ENCODE measurements around the gene FBN2. TPM values are rescaled to one million over a fixed set of nuclear protein-coding genes. Genes with fewer than 3 reads are reported as not detected.

Gene FBN2
- total and polyA plus RNA-seq, 7 donors: 0.23 to 2.0 (median 0.51) TPM; not detected in 1

DNA sequence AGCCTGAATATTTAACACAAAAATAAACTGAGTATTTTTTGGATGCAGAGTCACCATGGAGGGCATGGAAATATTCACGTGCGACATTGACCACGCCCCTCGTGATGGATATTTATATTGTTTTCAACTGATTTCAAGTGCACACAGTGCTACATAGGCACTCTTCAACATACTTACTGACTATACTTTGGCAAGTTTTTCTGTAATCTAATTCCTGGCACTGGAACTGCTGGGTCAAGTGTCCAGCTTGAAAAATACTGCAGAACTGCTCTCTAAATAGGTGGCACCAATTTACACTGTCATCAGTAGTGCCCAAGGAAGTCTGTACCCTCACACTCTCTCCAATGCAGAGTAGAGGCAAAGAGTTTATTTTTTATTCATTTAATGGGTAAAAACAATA, 65.1 kb downstream of the FBN2 start:
- Histone ChIP-seq H3K9me3 (no peaks in the 10 kb centered on the region), H3K36me3 (no peaks in the 10 kb centered on the region), H3K4me1 (no peaks in the 10 kb centered on the region), H3K27ac (no peak overlapping the region), H3K4me3 (no peak overlapping the region), H3K27me3 (no peaks in the 10 kb centered on the region)
- intact Hi-C loops (cut with DNase I): no loop called here
- no peak for DNase-seq
- TF ChIP-seq POLR2AphosphoS5 (IDR thresholded peaks at IDR 0.05) (no peak), EP300 (IDR thresholded peaks at IDR 0.05) (no peak), POLR2A (IDR thresholded peaks at IDR 0.05) (no peak)
- TF ChIP-seq, protein P1, sequence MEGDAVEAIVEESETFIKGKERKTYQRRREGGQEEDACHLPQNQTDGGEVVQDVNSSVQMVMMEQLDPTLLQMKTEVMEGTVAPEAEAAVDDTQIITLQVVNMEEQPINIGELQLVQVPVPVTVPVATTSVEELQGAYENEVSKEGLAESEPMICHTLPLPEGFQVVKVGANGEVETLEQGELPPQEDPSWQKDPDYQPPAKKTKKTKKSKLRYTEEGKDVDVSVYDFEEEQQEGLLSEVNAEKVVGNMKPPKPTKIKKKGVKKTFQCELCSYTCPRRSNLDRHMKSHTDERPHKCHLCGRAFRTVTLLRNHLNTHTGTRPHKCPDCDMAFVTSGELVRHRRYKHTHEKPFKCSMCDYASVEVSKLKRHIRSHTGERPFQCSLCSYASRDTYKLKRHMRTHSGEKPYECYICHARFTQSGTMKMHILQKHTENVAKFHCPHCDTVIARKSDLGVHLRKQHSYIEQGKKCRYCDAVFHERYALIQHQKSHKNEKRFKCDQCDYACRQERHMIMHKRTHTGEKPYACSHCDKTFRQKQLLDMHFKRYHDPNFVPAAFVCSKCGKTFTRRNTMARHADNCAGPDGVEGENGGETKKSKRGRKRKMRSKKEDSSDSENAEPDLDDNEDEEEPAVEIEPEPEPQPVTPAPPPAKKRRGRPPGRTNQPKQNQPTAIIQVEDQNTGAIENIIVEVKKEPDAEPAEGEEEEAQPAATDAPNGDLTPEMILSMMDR (IDR thresholded peaks at IDR 0.05): no peak
- 81 to 82% methylated on average over 4 of the region's 4 CpGs for WGBS, 2 donors

DNA sequence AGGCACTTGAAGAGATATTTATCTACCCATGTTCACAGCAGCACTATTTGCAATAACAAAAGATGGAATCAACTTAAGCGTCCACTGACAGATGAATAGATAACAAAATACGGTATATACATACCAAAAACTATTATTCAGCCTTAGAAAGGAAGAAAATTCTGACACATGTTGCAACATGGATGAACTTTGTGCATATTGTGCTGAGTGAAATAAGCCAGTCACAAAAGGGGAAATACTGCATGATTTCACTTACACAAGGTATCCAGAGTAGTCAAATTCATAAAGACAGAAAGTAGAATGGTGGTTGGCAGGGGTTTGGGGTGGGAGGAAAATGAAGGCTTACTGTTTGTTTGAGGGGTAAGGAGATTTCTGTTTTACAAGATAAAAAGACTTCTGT, 66.0 kb downstream of the FBN2 start:
- intact Hi-C loops (cut with DNase I): no loop called here
- TF ChIP-seq POLR2A (IDR thresholded peaks at IDR 0.05) (no peak), EP300 (IDR thresholded peaks at IDR 0.05) (no peak), POLR2AphosphoS5 (IDR thresholded peaks at IDR 0.05) (no peak)
- TF ChIP-seq, protein P1 (IDR thresholded peaks at IDR 0.05): no peak
- H3K4me1 ChIP-seq: no peaks in the 10 kb centered on the region
- no peaks in the 10 kb centered on the region for H3K9me3 ChIP-seq
- no peak for DNase-seq
- 82 to 92% methylated on average over 2 of the region's 2 CpGs for WGBS, 2 donors
- no peaks in the 10 kb centered on the region for H3K27me3 ChIP-seq
- no peaks in the 10 kb centered on the region for H3K36me3 ChIP-seq
- no peak overlapping the region for H3K4me3 ChIP-seq
- H3K27ac ChIP-seq: no peak overlapping the region

DNA sequence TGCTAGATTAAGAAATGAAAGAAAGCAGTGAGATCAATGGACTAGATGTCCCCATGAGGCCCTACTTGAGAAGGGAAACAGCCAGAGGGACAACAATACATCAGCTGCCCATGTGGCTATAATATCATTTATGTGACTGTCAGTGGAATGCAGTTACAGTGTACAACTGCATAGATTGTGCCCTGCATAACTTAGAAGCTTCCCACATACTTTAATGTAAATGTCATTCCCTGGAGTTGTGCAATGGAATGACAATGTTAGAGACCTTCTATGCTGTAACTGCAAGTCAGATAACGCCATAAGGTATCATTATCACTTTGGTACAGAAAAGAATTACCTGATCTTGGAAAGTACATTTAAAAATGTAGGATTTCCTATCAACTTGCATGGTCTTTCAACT, 67.4 kb downstream of the FBN2 start:
- Histone ChIP-seq H3K9me3 (no peaks in the 10 kb centered on the region), H3K4me1 (no peaks in the 10 kb centered on the region), H3K27me3 (no peaks in the 10 kb centered on the region), H3K27ac (no peak overlapping the region), H3K36me3 (no peaks in the 10 kb centered on the region), H3K4me3 (no peak overlapping the region)
- no peak for DNase-seq
- TF ChIP-seq POLR2A (IDR thresholded peaks at IDR 0.05): no peak
- TF ChIP-seq POLR2AphosphoS5 (IDR thresholded peaks at IDR 0.05): no peak
- TF ChIP-seq, protein P1 (IDR thresholded peaks at IDR 0.05): no peak
- no peak for TF ChIP-seq EP300 (IDR thresholded peaks at IDR 0.05)
- 82 to 85% methylated on average over 1 of the region's 1 CpG for WGBS, 2 donors
- intact Hi-C loops (cut with DNase I): no loop called here

DNA sequence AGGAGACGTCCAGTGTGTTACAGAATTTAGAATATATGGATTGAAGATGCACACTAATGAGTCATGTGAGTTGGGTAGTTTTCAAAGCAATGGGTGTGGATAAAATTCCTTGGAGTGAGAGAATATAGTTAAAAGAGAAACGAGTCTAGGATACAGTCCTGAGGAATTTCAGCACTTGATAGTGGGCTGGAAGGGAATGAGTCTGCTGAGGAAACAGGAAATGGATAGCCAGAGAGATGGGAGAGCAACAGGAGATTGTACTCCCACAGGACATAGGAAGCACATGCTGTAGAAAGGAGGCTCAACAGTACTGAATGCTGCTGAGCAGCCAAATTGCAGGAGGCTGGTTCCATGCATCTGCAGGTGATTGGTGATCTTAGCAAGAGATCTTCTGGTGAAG, 68.1 kb downstream of the FBN2 start:
- Histone ChIP-seq H3K4me3 (no peak overlapping the region), H3K4me1 (no peaks in the 10 kb centered on the region), H3K27ac (no peak overlapping the region), H3K9me3 (no peaks in the 10 kb centered on the region), H3K27me3 (no peaks in the 10 kb centered on the region), H3K36me3 (no peaks in the 10 kb centered on the region)
- TF ChIP-seq EP300 (IDR thresholded peaks at IDR 0.05) (no peak), POLR2AphosphoS5 (IDR thresholded peaks at IDR 0.05) (no peak), POLR2A (IDR thresholded peaks at IDR 0.05) (no peak)
- TF ChIP-seq, protein P1 (IDR thresholded peaks at IDR 0.05): no peak
- WGBS, 2 donors: 48 to 60% methylated on average over 2 of the region's 2 CpGs
- intact Hi-C loops (cut with DNase I): no loop called here
- DNase-seq: no peak

DNA sequence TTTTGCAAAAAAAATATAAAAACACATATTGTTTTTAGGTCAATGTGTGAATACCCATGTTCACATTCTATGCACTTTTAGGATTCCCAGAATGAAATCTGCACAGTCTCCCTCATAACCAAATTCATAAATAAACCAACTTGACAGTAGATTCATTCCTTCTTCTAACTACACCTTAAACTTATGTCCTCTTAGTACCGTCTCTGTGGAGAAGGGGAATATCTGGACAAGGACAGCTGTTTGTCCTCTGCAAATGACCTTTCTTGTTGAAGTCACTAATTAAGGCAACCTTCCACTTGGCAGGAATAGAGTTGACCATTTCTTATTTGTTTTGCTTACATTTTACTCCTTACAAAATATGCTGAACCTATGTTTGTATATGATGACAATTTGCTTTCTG, 71.1 kb downstream of the FBN2 start:
- 61 to 67% methylated on average over 1 of the region's 1 CpG for WGBS, 2 donors
- no peaks in the 10 kb centered on the region for H3K4me1 ChIP-seq

More for the DNA sequence above, 71.1 kb downstream of the FBN2 start:
- Histone ChIP-seq H3K36me3 (no peaks in the 10 kb centered on the region), H3K27me3 (no peaks in the 10 kb centered on the region), H3K27ac (no peak overlapping the region), H3K9me3 (no peaks in the 10 kb centered on the region), H3K4me3 (no peak overlapping the region)
- no peak for DNase-seq
- TF ChIP-seq POLR2A (IDR thresholded peaks at IDR 0.05) (no peak), EP300 (IDR thresholded peaks at IDR 0.05) (no peak), POLR2AphosphoS5 (IDR thresholded peaks at IDR 0.05) (no peak)
- TF ChIP-seq, protein P1 (IDR thresholded peaks at IDR 0.05): no peak
- intact Hi-C loops (cut with DNase I): no loop called here
